ENCODE results near the gene CDADC1. TPM values are rescaled to one million over a fixed set of nuclear protein-coding genes. Genes with fewer than 3 reads are reported as not detected.

The CDADC1 gene
- total RNA-seq, 1 experiment from 2014 or later: 7.6 TPM

DNA sequence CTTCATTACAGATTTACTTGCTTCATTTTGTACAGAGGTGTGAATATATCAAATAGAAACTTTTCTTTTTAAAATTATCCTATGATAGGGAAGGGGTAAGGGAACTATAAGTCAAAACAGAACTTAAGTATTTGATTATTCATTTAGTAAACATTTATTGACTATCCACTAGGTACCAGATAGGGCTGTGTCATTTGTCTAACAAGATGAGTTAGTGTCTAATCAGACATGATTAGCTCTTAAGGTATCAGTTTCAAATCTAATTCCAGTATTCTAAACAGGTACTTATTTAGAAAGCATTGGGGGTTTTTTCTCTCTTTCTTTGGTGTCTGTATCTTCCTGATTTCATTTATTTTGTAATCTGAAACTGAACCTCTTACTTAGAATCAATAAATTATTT, 32.2 kb downstream of the CDADC1 start:
- CTCF ChIA-PET: interaction anchor here (1.2 to 5.1 kb wide), 7 partner anchors 9 to 180 kb away, joined by 4 to 43 read pairs (median 7); partner anchors contain the start of gene CDADC1
- Histone ChIP-seq H3K27me3 (ENCODE audit: insufficient read depth, low read length) (no peaks in the 10 kb centered on the region), H3K4me2 (ENCODE audit: low read length) (no peak overlapping the region), H3K36me3 (ENCODE audit: control insufficient read depth in 1 of 2, insufficient read depth in 2 of 2, low read length in 2 of 2) (no peaks in the 10 kb centered on the region; a peak in 1 of 4 replicates), H3K27ac (ENCODE audit: low read depth, low read length) (no peak overlapping the region), H3K9ac (ENCODE audit: low read length) (no peak overlapping the region), H4K20me1 (ENCODE audit: insufficient read depth) (no peaks in the 10 kb centered on the region), H3K4me3 (replicated peaks in 1 of 2; ENCODE audit: low read depth in 1 of 2, low read length in 2 of 2) (no peak overlapping the region), H3K9me2 (ENCODE audit: insufficient read depth) (no peaks in the 10 kb centered on the region), H3K79me2 (ENCODE audit: insufficient read depth, low read length) (no peaks in the 10 kb centered on the region), H3K9me3 (ENCODE audit: control insufficient read depth in 1 of 2, insufficient read depth in 1 of 2, low read depth in 1 of 2, low read length in 2 of 2) (no peaks in the 10 kb centered on the region), H3K4me1 (ENCODE audit: control insufficient read depth in 1 of 2, insufficient read depth in 2 of 2, low read length in 2 of 2) (no peaks in the 10 kb centered on the region), H2AFZ (ENCODE audit: low read depth, low read length, poor library complexity, severe bottlenecking) (no peak overlapping the region)
- ATAC-seq (no peak), DNase-seq (ENCODE audit: low read depth, low spot score) (no peak)
- TF ChIP-seq REST (IDR thresholded peaks at IDR 0.05; ENCODE audit: low read depth) (no peak), CBX3 (IDR thresholded peaks at IDR 0.05; ENCODE audit: low read depth) (no peak), CTCF (IDR thresholded peaks at IDR 0.05 in 2 of 3, conservative IDR thresholded peaks at IDR 0.05 in 1 of 3; ENCODE audit: borderline replicate concordance in 1 of 3, insufficient read depth in 1 of 3, low read depth in 2 of 3, low read length in 2 of 3) (no peak), JUND (IDR thresholded peaks at IDR 0.05) (no peak), RAD21 (IDR thresholded peaks at IDR 0.05; ENCODE audit: low read depth) (no peak), EZH2 (IDR thresholded peaks at IDR 0.05) (no peak), YY1 (IDR thresholded peaks at IDR 0.05; ENCODE audit: extremely low read depth, insufficient replicate concordance, low read depth, low read length) (no peak), EGR1 (IDR thresholded peaks at IDR 0.05; ENCODE audit: low read depth) (no peak), SP1 (IDR thresholded peaks at IDR 0.05; ENCODE audit: low read depth) (no peak), FOSL1 (IDR thresholded peaks at IDR 0.05; ENCODE audit: low read depth) (no peak), POLR2AphosphoS5 (IDR thresholded peaks at IDR 0.05; ENCODE audit: low read depth, low read length) (no peak), ELF1 (IDR thresholded peaks at IDR 0.05; ENCODE audit: borderline replicate concordance, low read depth) (no peak), EZH2phosphoT487 (IDR thresholded peaks at IDR 0.05; ENCODE audit: borderline replicate concordance) (no peak)
- TF ChIP-seq, protein P1, sequence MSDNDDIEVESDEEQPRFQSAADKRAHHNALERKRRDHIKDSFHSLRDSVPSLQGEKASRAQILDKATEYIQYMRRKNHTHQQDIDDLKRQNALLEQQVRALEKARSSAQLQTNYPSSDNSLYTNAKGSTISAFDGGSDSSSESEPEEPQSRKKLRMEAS (IDR thresholded peaks at IDR 0.05): no peak
- POLR2A ChIA-PET: no interaction called here
- BruUV-seq (replicated peaks): no TSS peak
- intact Hi-C loops (cut with micrococcal nuclease): no loop called here
- RAD21 ChIA-PET (ENCODE audit: low non-redundant PET in 1 of 2, low total read pairs in 2 of 2, uncharacterized antibody in 2 of 2, unreplicated experiment in 2 of 2): no interaction called here
